B cell (primary cell): ENCODE data around the gene SHANK2. TPM values are rescaled to one million over a fixed set of nuclear protein-coding genes. Genes with fewer than 3 reads are reported as not detected.

Experiments
- ATAC-seq: fragments of 200-7000 bp; cut with Tn5 transposase; one replicate; pipeline ENCODE4 v1.10.0; 2021; ENCODE audit warnings: low read depth, mild to moderate bottlenecking, moderate number of reproducible peaks, moderate library complexity
- CTCF ChIA-PET: fragments of 350-600 bp; sonication (Branson Sonifier 250); formaldehyde crosslinking; loops from one replicate; lab custom pipeline; 2021; ENCODE audit warnings: antibody characterized with exemption, inconsistent platforms; lab: Charles Lee
- POLR2A ChIA-PET: fragments of 350-600 bp; sonication (Branson Sonifier 250); formaldehyde crosslinking; loops from one replicate; lab custom pipeline; 2021; ENCODE audit warnings: antibody characterized with exemption; lab: Charles Lee
- DNase-seq: peaks from one replicate; pipeline ENCODE4 v3.0.0; 2013
- H2AFZ ChIP-seq: 2 replicates; pipeline ENCODE4 v1.6.1; 2012; ENCODE audit warnings: mild to moderate bottlenecking, low read depth, low read length; ENCODE audit not compliant: insufficient read depth, poor library complexity, severe bottlenecking
- H3K27ac ChIP-seq, 2 donors: 1 replicate in 1 of 2; 2 replicates in 1 of 2; pipeline ENCODE4 v1.5.1; 2012 to 2013; ENCODE audit warnings: low read length in 2 of 2, mild to moderate bottlenecking in 2 of 2, moderate library complexity in 1 of 2
- H3K27me3 ChIP-seq, 4 experiments: fragments of 200-600 bp in 1 of 4; sonication (generic) in 1 of 4; replicated peaks in 1 of 4; 1 replicate in 2 of 4; 2 replicates in 2 of 4; pipeline versions ENCODE4 v1.6.1 to v1.7.0; 2013 to 2016; ENCODE audit warnings: low read length in 3 of 4, mild to moderate bottlenecking in 2 of 4, mixed read lengths in 1 of 4, moderate library complexity in 1 of 4; ENCODE audit not compliant: insufficient read depth in 4 of 4, control insufficient read depth in 3 of 4; ENCODE audit errors: control extremely low read depth in 1 of 4
- H3K36me3 ChIP-seq, 2 experiments: replicated peaks in 1 of 2; 1 replicate in 1 of 2; 2 replicates in 1 of 2; pipeline versions ENCODE4 v1.6.1 to v1.7.1; 2013; ENCODE audit warnings: low read length in 1 of 2; ENCODE audit not compliant: insufficient read depth in 2 of 2, control insufficient read depth in 1 of 2; ENCODE audit errors: control extremely low read depth in 1 of 2, extremely low read depth in 1 of 2
- H3K4me1 ChIP-seq, 2 donors: fragments of 200-600 bp in 1 of 2; sonication (generic) in 1 of 2; 1 replicate in 1 of 2; 2 replicates in 1 of 2; pipeline versions ENCODE4 v1.5.1 to v1.6.1; 2013 to 2017; ENCODE audit warnings: low read length in 2 of 2; ENCODE audit not compliant: control insufficient read depth in 2 of 2, insufficient read depth in 2 of 2
- H3K4me2 ChIP-seq: replicated peaks from 2 replicates; pipeline ENCODE3; 2012; ENCODE audit warnings: mild to moderate bottlenecking, low read depth, low read length; ENCODE audit not compliant: poor library complexity, severe bottlenecking
- H3K4me3 ChIP-seq, 5 experiments: fragments of 200-600 bp in 1 of 5; sonication (generic) in 1 of 5; 1 replicate in 3 of 5; 2 replicates in 2 of 5; pipeline versions ENCODE4 v1.5.1 to v1.7.0; 2011 to 2016; ENCODE audit warnings: low read length in 4 of 5, mild to moderate bottlenecking in 4 of 5, low read depth in 2 of 5, control low read depth in 1 of 5, moderate library complexity in 1 of 5; ENCODE audit not compliant: insufficient read depth in 1 of 5; ENCODE audit errors: control extremely low read depth in 1 of 5, extremely low read depth in 1 of 5
- H3K79me2 ChIP-seq: fragments of 200-600 bp; sonication (generic); one replicate; pipeline ENCODE4 v1.6.0; 2016; ENCODE audit warnings: low read length; ENCODE audit not compliant: control insufficient read depth, insufficient read depth
- H3K9ac ChIP-seq: fragments of 200-600 bp; sonication (generic); 2 replicates; pipeline ENCODE4 v1.6.1; 2017; ENCODE audit warnings: mild to moderate bottlenecking, low read length, moderate library complexity
- H3K9me3 ChIP-seq, 3 donors: one replicate each; pipeline versions ENCODE4 v1.6.1 to v1.7.1; 2013; ENCODE audit warnings: low read length in 2 of 3; ENCODE audit not compliant: control insufficient read depth in 2 of 3, insufficient read depth in 1 of 3; ENCODE audit errors: control extremely low read depth in 1 of 3
- H4K20me1 ChIP-seq: 2 replicates; pipeline ENCODE4 v1.6.0; 2012; ENCODE audit warnings: mild to moderate bottlenecking, low read length; ENCODE audit not compliant: insufficient read depth, control insufficient read depth, poor library complexity, severe bottlenecking
- H3K27ac Mint-ChIP-seq: one replicate; pipeline ENCODE4 v1.8.0; 2021; ENCODE audit warnings: mixed read lengths
- H3K27me3 Mint-ChIP-seq: one replicate; pipeline ENCODE4 v1.8.0; 2021; ENCODE audit warnings: mixed read lengths
- H3K4me1 Mint-ChIP-seq: one replicate; pipeline ENCODE4 v1.8.0; 2021; ENCODE audit warnings: mixed read lengths
- H3K4me3 Mint-ChIP-seq: one replicate; pipeline ENCODE4 v1.8.0; 2021; ENCODE audit warnings: mixed read lengths
- H3K9me3 Mint-ChIP-seq: one replicate; pipeline ENCODE4 v1.8.0; 2022; ENCODE audit warnings: mixed read lengths; ENCODE audit not compliant: insufficient read depth
- EZH2 ChIP-seq: IDR thresholded peaks from 2 replicates; pipeline ENCODE4 v1.6.1; 2012; ENCODE audit warnings: borderline replicate concordance, low read depth, mild to moderate bottlenecking, moderate library complexity, low read length; ENCODE audit not compliant: insufficient read depth, poor library complexity, severe bottlenecking
- WGBS: methylation state at CpG from one replicate; pipeline ENCODE4 v1.1.5; 2013; ENCODE audit warnings: missing lambda C conversion rate; ENCODE audit not compliant: insufficient coverage; 5-methylcytosine and 5-hydroxymethylcytosine counted together
- intact Hi-C: fragments of 100-400 bp; cut with micrococcal nuclease; formaldehyde crosslinking; loops from one replicate; pipeline ENCODE4 v1.10.0; 2022
- polyA plus RNA-seq: library from polyadenylated mRNA; depleted of rRNA; stranded (reverse); fragments of >200 nt; gene quantifications from 2 replicates; pipeline ENCODE4 v1.2.3, GENCODE V29; 2012
- total RNA-seq, 2 donors: library from RNA; stranded (reverse); fragments of 120-200 nt in 1 of 2; gene quantifications; 1 replicate in 1 of 2; 2 replicates in 1 of 2; pipeline versions ENCODE4 v1.2.3 to v1.2.4, GENCODE V29; 2013 to 2022
- TF ChIP-seq, protein P1 (sequence below): fragments of 200-600 bp; IDR thresholded peaks from one replicate; pipeline ENCODE4 v1.8.0; 2022; ENCODE audit warnings: antibody characterized with exemption, mild to moderate bottlenecking

SHANK2 gene
- total and polyA plus RNA-seq, 2 donors (not counting 1 experiment from before 2014, with no cell fraction given) = 0.07 to 0.28 TPM

DNA sequence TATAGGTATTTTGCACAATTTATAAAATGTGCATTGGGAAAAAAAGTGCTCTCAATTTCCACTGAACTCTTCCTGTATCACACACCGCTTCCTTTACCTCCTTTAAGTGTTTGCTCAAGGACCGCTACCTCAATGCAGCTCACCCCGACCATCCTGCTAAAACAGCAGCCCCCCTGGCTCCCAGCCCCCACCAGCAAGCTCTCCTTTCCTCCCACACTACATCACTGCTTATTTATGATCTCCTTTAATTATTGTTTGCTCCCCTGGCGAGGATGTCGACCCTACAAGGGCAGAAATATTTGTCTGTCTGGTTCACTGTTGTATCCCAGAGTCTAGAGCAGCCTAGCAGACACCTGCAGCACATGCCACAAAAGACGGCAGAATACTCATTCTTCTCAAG lies 10.0 kb downstream of the SHANK2 start:
- Mint-ChIP-seq H3K4me1 (peaks cover 5% of the 10 kb centered on the region), H3K9me3 (no peaks in the 10 kb centered on the region), H3K27me3 (peaks cover 51% of the 10 kb centered on the region), H3K4me3 (no peak overlapping the region), H3K27ac (no peak overlapping the region)
- POLR2A ChIA-PET = no interaction called here
- peaks cover 7 to 10% of the 10 kb centered on the region in 2 donors for H3K4me1 ChIP-seq
- WGBS = 82% methylated on average over 6 of the region's 6 CpGs
- no peak overlapping the region for H3K9ac ChIP-seq
- intact Hi-C loops = no loop called here
- CTCF ChIA-PET = no interaction called here
- H3K9me3 ChIP-seq = no peaks in the 10 kb centered on the region
- no peak overlapping the region for H3K27ac ChIP-seq
- no peak overlapping the region for H3K4me2 ChIP-seq
- ATAC-seq = no peak
- no peak overlapping the region for H3K4me3 ChIP-seq
- H3K27me3 ChIP-seq = peaks cover 0 to 37% (median 13%) of the 10 kb centered on the region in 4 experiments
- TF ChIP-seq, protein P1, sequence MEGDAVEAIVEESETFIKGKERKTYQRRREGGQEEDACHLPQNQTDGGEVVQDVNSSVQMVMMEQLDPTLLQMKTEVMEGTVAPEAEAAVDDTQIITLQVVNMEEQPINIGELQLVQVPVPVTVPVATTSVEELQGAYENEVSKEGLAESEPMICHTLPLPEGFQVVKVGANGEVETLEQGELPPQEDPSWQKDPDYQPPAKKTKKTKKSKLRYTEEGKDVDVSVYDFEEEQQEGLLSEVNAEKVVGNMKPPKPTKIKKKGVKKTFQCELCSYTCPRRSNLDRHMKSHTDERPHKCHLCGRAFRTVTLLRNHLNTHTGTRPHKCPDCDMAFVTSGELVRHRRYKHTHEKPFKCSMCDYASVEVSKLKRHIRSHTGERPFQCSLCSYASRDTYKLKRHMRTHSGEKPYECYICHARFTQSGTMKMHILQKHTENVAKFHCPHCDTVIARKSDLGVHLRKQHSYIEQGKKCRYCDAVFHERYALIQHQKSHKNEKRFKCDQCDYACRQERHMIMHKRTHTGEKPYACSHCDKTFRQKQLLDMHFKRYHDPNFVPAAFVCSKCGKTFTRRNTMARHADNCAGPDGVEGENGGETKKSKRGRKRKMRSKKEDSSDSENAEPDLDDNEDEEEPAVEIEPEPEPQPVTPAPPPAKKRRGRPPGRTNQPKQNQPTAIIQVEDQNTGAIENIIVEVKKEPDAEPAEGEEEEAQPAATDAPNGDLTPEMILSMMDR = no peak
- TF ChIP-seq EZH2 = no peak
- no peaks in the 10 kb centered on the region for H4K20me1 ChIP-seq
- DNase-seq = no peak
- H2AFZ ChIP-seq = no peak overlapping the region
- H3K36me3 ChIP-seq = no peaks in the 10 kb centered on the region
- no peaks in the 10 kb centered on the region for H3K79me2 ChIP-seq

DNA sequence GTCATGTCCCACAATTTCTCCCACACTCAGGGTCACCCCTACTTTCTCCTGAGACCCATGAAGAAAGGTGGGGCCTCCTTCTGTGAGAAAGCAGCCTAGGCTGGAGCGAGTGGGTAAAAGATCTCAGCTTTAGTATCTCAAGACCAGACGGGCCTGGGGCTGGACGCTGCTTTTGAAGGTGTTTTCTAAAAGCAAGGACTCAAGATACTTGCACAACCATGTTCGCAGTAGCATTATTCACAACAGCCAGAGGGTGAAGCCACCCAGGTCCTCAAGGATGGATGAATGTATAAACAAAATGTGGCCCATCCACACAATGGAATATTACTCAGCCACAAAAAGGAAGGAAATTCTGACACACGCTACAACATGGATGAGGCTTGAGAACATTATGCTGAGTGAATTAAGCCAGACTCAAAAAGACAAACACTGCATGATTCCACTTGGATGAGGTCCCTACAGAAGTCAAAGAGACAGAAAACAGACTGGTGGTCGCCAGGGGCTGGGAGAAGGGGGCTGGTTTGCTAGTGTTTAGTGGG lies 10.6 kb downstream of the SHANK2 start:
- Histone ChIP-seq H3K36me3 (no peaks in the 10 kb centered on the region), H3K9ac (no peak overlapping the region), H3K4me1 (peaks cover 7 to 10% of the 10 kb centered on the region in 2 donors), H3K4me3 (no peak overlapping the region), H3K9me3 (no peaks in the 10 kb centered on the region), H4K20me1 (no peaks in the 10 kb centered on the region), H3K4me2 (no peak overlapping the region), H3K79me2 (no peaks in the 10 kb centered on the region), H3K27me3 (peaks cover 0 to 39% (median 10%) of the 10 kb centered on the region in 4 experiments), H2AFZ (no peak overlapping the region), H3K27ac (no peak overlapping the region)
- ATAC-seq (no peak), DNase-seq (no peak)
- H3K27ac Mint-ChIP-seq = no peak overlapping the region
- intact Hi-C loops = no loop called here
- no CpG with 5 or more reads among the region's 6 CpGs for WGBS
- H3K4me1 Mint-ChIP-seq = peaks cover 5% of the 10 kb centered on the region
- TF ChIP-seq, protein P1 = no peak
- no peak for TF ChIP-seq EZH2
- CTCF ChIA-PET = no interaction called here
- no peak overlapping the region for H3K4me3 Mint-ChIP-seq
- H3K27me3 Mint-ChIP-seq = peaks cover 47% of the 10 kb centered on the region
- POLR2A ChIA-PET = no interaction called here
- no peaks in the 10 kb centered on the region for H3K9me3 Mint-ChIP-seq
